Trophoblast cell (in vitro differentiated cells and primary cell): ENCODE measurements around the gene TGM3.

ENCODE experiments used
- DNase-seq, 2 donors: peaks; one replicate each; pipeline ENCODE4 v3.0.0-alpha.2; 2016
- H2AFZ ChIP-seq: 2 replicates; pipeline ENCODE4 v1.6.1; 2013; ENCODE audit warnings: low read length, moderate library complexity, mild to moderate bottlenecking; ENCODE audit not compliant: insufficient read depth, poor library complexity
- H2AK5ac ChIP-seq: 2 replicates; pipeline ENCODE4 v1.6.1; 2013; ENCODE audit warnings: mild to moderate bottlenecking, low read length
- H2BK120ac ChIP-seq: 2 replicates; pipeline ENCODE4 v1.6.1; 2013; ENCODE audit warnings: low read length, mild to moderate bottlenecking, moderate library complexity; ENCODE audit not compliant: insufficient read depth, poor library complexity
- H2BK12ac ChIP-seq: 2 replicates; pipeline ENCODE4 v1.6.1; 2013; ENCODE audit warnings: mild to moderate bottlenecking, low read length, moderate library complexity
- H2BK5ac ChIP-seq: 2 replicates; pipeline ENCODE4 v1.6.1; 2013; ENCODE audit warnings: low read length, low read depth, moderate library complexity, mild to moderate bottlenecking; ENCODE audit not compliant: poor library complexity
- H3K14ac ChIP-seq: 2 replicates; pipeline ENCODE4 v1.6.1; 2013; ENCODE audit warnings: mild to moderate bottlenecking, low read length
- H3K18ac ChIP-seq: 2 replicates; pipeline ENCODE4 v1.6.1; 2013; ENCODE audit warnings: mild to moderate bottlenecking, low read length
- H3K23ac ChIP-seq: 2 replicates; pipeline ENCODE4 v1.6.1; 2013; ENCODE audit warnings: low read length
- H3K27ac ChIP-seq: 2 replicates; pipeline ENCODE4 v1.5.1; 2013; ENCODE audit warnings: low read depth, mild to moderate bottlenecking, inconsistent platforms, low read length, moderate library complexity
- H3K27me3 ChIP-seq: 2 replicates; pipeline ENCODE4 v1.6.1; 2013; ENCODE audit warnings: inconsistent platforms, mild to moderate bottlenecking, low read length, moderate library complexity; ENCODE audit not compliant: insufficient read depth
- H3K36me3 ChIP-seq, 2 experiments: 1 replicate in 1 of 2; 2 replicates in 1 of 2; pipeline ENCODE4 v1.6.1; 2013; ENCODE audit warnings: low read length in 2 of 2, mild to moderate bottlenecking in 2 of 2, moderate library complexity in 1 of 2; ENCODE audit not compliant: insufficient read depth in 2 of 2, control insufficient read depth in 1 of 2
- H3K4ac ChIP-seq: 2 replicates; pipeline ENCODE4 v1.6.1; 2013; ENCODE audit warnings: low read depth, mild to moderate bottlenecking, low read length, moderate library complexity
- H3K4me1 ChIP-seq, 2 experiments: 1 replicate in 1 of 2; 2 replicates in 1 of 2; pipeline ENCODE4 v1.6.1; 2013; ENCODE audit warnings: low read length in 2 of 2, mild to moderate bottlenecking in 2 of 2, moderate library complexity in 1 of 2; ENCODE audit not compliant: insufficient read depth in 2 of 2, control insufficient read depth in 1 of 2
- H3K4me2 ChIP-seq: 2 replicates; pipeline ENCODE4 v1.6.1; 2013; ENCODE audit warnings: inconsistent platforms, mild to moderate bottlenecking, low read length, moderate library complexity
- H3K4me3 ChIP-seq: 2 replicates; pipeline ENCODE4 v1.5.1; 2013; ENCODE audit warnings: mild to moderate bottlenecking, low read depth, low read length, inconsistent platforms
- H3K79me1 ChIP-seq: one replicate; pipeline ENCODE4 v1.6.1; 2013; ENCODE audit warnings: low read length
- H3K79me2 ChIP-seq: 2 replicates; pipeline ENCODE4 v1.6.1; 2013; ENCODE audit warnings: low read length, mild to moderate bottlenecking; ENCODE audit not compliant: control insufficient read depth, insufficient read depth, poor library complexity
- H3K9ac ChIP-seq: 2 replicates; pipeline ENCODE4 v1.6.1; 2013; ENCODE audit warnings: mild to moderate bottlenecking, low read length
- H3K9me3 ChIP-seq: 2 replicates; pipeline ENCODE4 v1.6.1; 2013; ENCODE audit warnings: low read depth, mild to moderate bottlenecking, control low read depth, inconsistent platforms, low read length; ENCODE audit not compliant: insufficient read depth
- H4K12ac ChIP-seq: 2 replicates; pipeline ENCODE4 v1.6.1; 2013; ENCODE audit warnings: low read depth, mild to moderate bottlenecking, low read length, moderate library complexity
- H4K8ac ChIP-seq: 2 replicates; pipeline ENCODE4 v1.6.1; 2013; ENCODE audit warnings: low read depth, mild to moderate bottlenecking, low read length, moderate library complexity
- H4K91ac ChIP-seq: one replicate; pipeline ENCODE4 v1.6.1; 2013; ENCODE audit warnings: low read depth, mild to moderate bottlenecking, low read length, moderate library complexity
- WGBS: extraction: QIAGEN DNeasy Blood & Tissue Kit; methylation state at CpG from one replicate; pipeline ENCODE4 v1.1.7; 2013; ENCODE audit warnings: missing lambda C conversion rate; ENCODE audit not compliant: insufficient read length, insufficient coverage; ENCODE audit errors: extremely low coverage; 5-methylcytosine and 5-hydroxymethylcytosine counted together

The TGM3 gene

DNA sequence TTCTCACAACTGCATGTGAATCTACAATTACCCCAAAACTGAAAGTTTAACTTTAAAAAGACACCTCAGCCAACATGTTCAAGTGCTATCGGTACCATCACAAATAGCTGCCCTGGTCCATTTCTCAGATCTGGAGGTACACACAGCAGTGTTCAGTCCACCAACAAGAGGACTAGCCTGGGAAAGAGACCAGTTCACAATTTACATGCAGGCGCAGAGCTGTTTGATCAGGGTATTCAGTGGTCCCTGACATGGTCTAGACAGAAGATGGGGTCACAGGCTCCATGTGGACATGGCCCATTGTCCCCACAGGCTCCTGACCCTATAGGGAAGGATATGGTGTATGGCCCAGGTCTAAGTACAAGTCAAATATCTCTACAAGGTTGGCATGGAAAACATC, 69.3 kb downstream of the TGM3 start:
- Histone ChIP-seq H3K4ac (no peak overlapping the region), H3K4me1 (no peaks in the 10 kb centered on the region), H2BK120ac (no peak overlapping the region)

DNA sequence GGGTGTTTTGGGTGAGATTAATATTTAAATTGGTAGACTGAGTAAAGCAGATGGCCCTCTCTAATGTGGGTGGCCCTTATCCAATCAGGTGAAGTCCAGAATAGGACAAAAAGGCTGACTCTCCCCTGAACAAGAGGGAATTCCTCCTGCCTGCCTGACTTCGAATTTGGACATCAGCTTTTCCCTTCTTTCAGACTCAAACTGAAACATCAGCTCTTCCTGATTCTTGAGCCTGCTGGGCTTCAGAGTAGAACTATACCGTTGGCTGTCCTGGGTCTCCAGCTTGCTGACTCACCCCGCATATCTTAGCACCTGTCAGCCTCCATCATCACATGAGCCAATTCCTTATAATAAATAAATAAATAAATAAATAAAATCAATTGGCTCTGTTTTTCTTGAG, 69.9 kb downstream of the TGM3 start:
- H4K91ac ChIP-seq, result no peak overlapping the region
- no peaks in the 10 kb centered on the region for H3K4me1 ChIP-seq
- no peak overlapping the region for H3K27ac ChIP-seq
- H3K27me3 ChIP-seq, result no peaks in the 10 kb centered on the region
- H4K12ac ChIP-seq, result no peak overlapping the region
- no peak overlapping the region for H2AFZ ChIP-seq
- no peaks in the 10 kb centered on the region for H3K79me1 ChIP-seq
- H3K4me2 ChIP-seq, result no peak overlapping the region
- H3K79me2 ChIP-seq, result no peaks in the 10 kb centered on the region
- no peak overlapping the region for H3K4ac ChIP-seq
- DNase-seq, result no peak
- no peak overlapping the region for H3K23ac ChIP-seq
- no CpG with 5 or more reads among the region's 3 CpGs for WGBS
- no peak overlapping the region for H3K18ac ChIP-seq
- no peak overlapping the region for H3K14ac ChIP-seq
- no peak overlapping the region for H2BK12ac ChIP-seq
- no peaks in the 10 kb centered on the region for H3K36me3 ChIP-seq
- H3K4me3 ChIP-seq, result no peak overlapping the region
- no peak overlapping the region for H2AK5ac ChIP-seq
- H3K9ac ChIP-seq, result no peak overlapping the region
- no peak overlapping the region for H4K8ac ChIP-seq
- no peak overlapping the region for H2BK120ac ChIP-seq
- no peaks in the 10 kb centered on the region for H3K9me3 ChIP-seq
- H2BK5ac ChIP-seq, result no peak overlapping the region

More for the DNA sequence above, 69.3 kb downstream of the TGM3 start:
- Histone ChIP-seq H3K79me1 (no peaks in the 10 kb centered on the region), H2BK5ac (no peak overlapping the region), H3K18ac (no peak overlapping the region), H3K79me2 (no peaks in the 10 kb centered on the region), H3K9me3 (no peaks in the 10 kb centered on the region), H2AK5ac (no peak overlapping the region), H4K8ac (no peak overlapping the region), H3K4me3 (no peak overlapping the region), H3K4me2 (no peak overlapping the region), H4K91ac (no peak overlapping the region), H3K27ac (no peak overlapping the region), H3K27me3 (no peaks in the 10 kb centered on the region), H3K23ac (no peak overlapping the region), H3K14ac (no peak overlapping the region), H3K9ac (no peak overlapping the region), H4K12ac (no peak overlapping the region), H2AFZ (no peak overlapping the region), H3K36me3 (no peaks in the 10 kb centered on the region), H2BK12ac (no peak overlapping the region)
- DNase-seq, result no peak
- WGBS, result no CpG with 5 or more reads among the region's 2 CpGs

DNA sequence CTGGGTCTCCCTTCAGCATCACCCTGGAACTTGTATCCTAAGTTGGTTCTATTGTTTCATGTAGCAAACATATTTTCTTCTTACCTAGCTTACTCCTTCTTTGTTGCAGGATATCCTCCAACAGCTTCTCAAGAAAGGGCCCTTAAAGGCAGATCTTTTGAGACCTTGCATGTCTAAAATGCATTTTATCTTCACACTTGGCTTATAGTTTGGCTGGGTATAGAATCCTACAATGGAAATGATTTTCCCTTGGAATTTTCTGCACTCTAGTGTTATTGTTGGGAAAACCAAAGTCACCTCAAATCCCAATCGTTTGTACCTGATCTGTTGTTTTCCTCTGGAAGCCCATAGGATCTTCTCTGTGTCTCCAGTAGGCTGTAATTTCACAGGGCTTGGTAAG, 72.8 kb downstream of the TGM3 start:
- Histone ChIP-seq H3K9me3 (no peaks in the 10 kb centered on the region), H2BK5ac (no peak overlapping the region), H4K12ac (no peak overlapping the region), H4K91ac (no peak overlapping the region), H4K8ac (no peak overlapping the region), H3K18ac (no peak overlapping the region), H2BK120ac (no peak overlapping the region), H3K23ac (no peak overlapping the region), H3K4me2 (no peak overlapping the region), H3K9ac (no peak overlapping the region), H3K4me1 (no peaks in the 10 kb centered on the region), H3K27me3 (no peaks in the 10 kb centered on the region), H2BK12ac (no peak overlapping the region), H3K4ac (no peak overlapping the region), H3K36me3 (no peaks in the 10 kb centered on the region), H3K4me3 (no peak overlapping the region), H3K79me1 (no peaks in the 10 kb centered on the region), H2AFZ (no peak overlapping the region), H2AK5ac (no peak overlapping the region), H3K79me2 (no peaks in the 10 kb centered on the region), H3K14ac (no peak overlapping the region), H3K27ac (no peak overlapping the region)
- WGBS, result no CpG with 5 or more reads among the region's 1 CpG
- no peak for DNase-seq

DNA sequence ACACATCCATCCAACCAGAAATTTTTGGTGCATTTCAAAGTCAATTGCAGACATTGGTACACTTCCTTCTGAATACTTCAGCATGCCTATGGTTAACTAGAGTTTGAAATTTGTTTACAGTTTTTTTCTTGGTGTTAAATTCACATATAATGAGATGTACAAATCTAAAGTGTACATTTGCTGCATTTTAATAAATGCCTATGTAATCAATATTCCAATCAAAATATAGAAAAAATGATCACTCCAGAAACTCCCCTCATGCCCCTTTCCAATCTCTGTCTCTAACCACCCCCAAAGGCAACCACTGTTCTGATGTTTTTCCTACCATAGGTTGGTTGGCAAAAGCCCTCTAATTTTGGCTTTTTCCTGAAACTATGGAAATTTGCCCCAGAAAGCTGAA, 77.3 kb downstream of the TGM3 start:
- no peaks in the 10 kb centered on the region for H3K36me3 ChIP-seq
- DNase-seq, result no peak
- no peak overlapping the region for H3K4me2 ChIP-seq
- H3K79me1 ChIP-seq, result no peaks in the 10 kb centered on the region
- H3K4me3 ChIP-seq, result no peak overlapping the region
- H4K91ac ChIP-seq, result no peak overlapping the region
- H4K8ac ChIP-seq, result no peak overlapping the region
- no peak overlapping the region for H3K9ac ChIP-seq
- H3K27me3 ChIP-seq, result no peaks in the 10 kb centered on the region
- no peak overlapping the region for H3K27ac ChIP-seq
- H3K14ac ChIP-seq, result no peak overlapping the region
- no peaks in the 10 kb centered on the region for H3K4me1 ChIP-seq
- no peak overlapping the region for H3K23ac ChIP-seq
- H3K18ac ChIP-seq, result no peak overlapping the region
- H2BK120ac ChIP-seq, result no peak overlapping the region
- H2AK5ac ChIP-seq, result no peak overlapping the region
- H2BK12ac ChIP-seq, result no peak overlapping the region
- no peaks in the 10 kb centered on the region for H3K79me2 ChIP-seq
- no peak overlapping the region for H3K4ac ChIP-seq
- H2AFZ ChIP-seq, result no peak overlapping the region
- no peak overlapping the region for H2BK5ac ChIP-seq
- no peak overlapping the region for H4K12ac ChIP-seq
- no peaks in the 10 kb centered on the region for H3K9me3 ChIP-seq
